Activated B cell treated with CpG ODN at 0.5 μM for 24 hours (primary cell): ENCODE measurements around the gene MROH8. TPM values are rescaled to one million over a fixed set of nuclear protein-coding genes. Genes with fewer than 3 reads are reported as not detected.

Experiments
- ATAC-seq: fragments of 200-7000 bp; cut with Tn5 transposase; one replicate; pipeline ENCODE4 v1.10.0; 2021; ENCODE audit warnings: low read depth, mild to moderate bottlenecking, moderate library complexity
- CTCF ChIA-PET: fragments of 350-600 bp; sonication (Branson Sonifier 250); formaldehyde crosslinking; loops from one replicate; lab custom pipeline; 2021; ENCODE audit warnings: antibody characterized with exemption; lab: Charles Lee
- POLR2A ChIA-PET: fragments of 350-600 bp; sonication (Branson Sonifier 250); formaldehyde crosslinking; loops from one replicate; lab custom pipeline; 2021; ENCODE audit warnings: antibody characterized with exemption; lab: Charles Lee
- DNase-seq: peaks from one replicate; pipeline ENCODE4 v3.0.0; 2022
- H3K27ac Mint-ChIP-seq: one replicate; pipeline ENCODE4 v1.8.0; 2020; ENCODE audit warnings: mixed read lengths
- H3K27me3 Mint-ChIP-seq: one replicate; pipeline ENCODE4 v1.8.0; 2021; ENCODE audit warnings: mixed read lengths
- H3K36me3 Mint-ChIP-seq: one replicate; pipeline ENCODE4 v1.8.0; 2021; ENCODE audit warnings: low read depth, mixed read lengths
- H3K4me1 Mint-ChIP-seq: one replicate; pipeline ENCODE4 v1.8.0; 2021; ENCODE audit warnings: mixed read lengths
- H3K4me3 Mint-ChIP-seq: one replicate; pipeline ENCODE4 v1.8.0; 2020; ENCODE audit warnings: mild to moderate bottlenecking, mixed read lengths
- H3K9me3 Mint-ChIP-seq: one replicate; pipeline ENCODE4 v1.8.0; 2020; ENCODE audit warnings: mixed read lengths
- intact Hi-C: fragments of 100-400 bp; cut with micrococcal nuclease; formaldehyde crosslinking; loops from one replicate; pipeline ENCODE4 v1.15.1; 2024
- total RNA-seq: library from RNA; stranded (reverse); gene quantifications from 2 replicates; pipeline ENCODE4 v1.2.3, GENCODE V29; 2022
- TF ChIP-seq, protein P1 (sequence below): fragments of 200-600 bp; IDR thresholded peaks from one replicate; pipeline ENCODE4 v1.8.0; 2022; ENCODE audit warnings: antibody characterized with exemption, mild to moderate bottlenecking

Gene MROH8
- total RNA-seq, 1 donor from 2014 or later: 5.9 TPM

DNA sequence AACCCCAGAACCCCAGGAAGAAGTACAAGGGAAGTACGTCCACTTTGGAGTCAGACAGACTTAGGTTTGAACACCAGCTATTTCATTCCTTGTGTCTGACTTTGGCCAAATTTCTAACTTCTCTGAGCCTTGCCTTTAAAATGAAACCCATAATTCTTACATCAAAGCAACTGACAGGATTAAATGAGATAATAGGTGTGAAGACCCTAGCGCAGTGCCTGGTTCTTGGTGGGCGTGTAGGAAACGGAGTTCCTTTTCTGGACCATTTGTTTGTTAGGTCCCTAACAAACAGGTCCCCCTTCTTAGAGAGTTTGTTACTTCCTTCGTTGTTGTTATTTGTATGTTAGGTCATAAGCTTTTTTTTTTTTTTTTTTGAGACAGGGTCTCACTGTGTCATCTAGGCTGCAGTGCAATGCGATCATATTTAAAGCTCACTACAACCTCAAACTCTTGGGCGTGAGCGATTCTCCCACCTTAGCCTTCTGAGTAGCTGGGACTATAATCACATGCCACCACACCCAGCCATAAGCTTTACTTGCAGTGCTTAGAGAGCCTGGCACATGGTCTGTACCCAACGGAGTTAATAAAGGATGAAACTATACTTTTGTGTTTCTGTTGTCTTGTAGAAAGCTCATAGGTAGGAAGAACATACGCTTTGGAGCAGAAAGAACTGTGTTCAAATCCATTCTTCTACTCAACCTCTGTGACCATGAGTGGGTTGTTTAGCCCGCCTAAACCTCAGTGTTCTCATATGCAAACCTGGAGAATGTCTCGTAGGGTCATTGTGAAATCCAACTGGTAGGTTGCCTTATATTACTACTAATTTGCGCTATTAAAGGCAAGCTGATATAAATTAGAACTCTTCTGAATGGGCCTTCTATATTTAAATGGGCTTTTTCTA lies 21.8 kb upstream of the MROH8 start:
- ChIA-PET CTCF (interaction anchor here (0.6 to 2.0 kb wide), 7 partner anchors 9 to 1021 kb away, joined by 3 to 16 read pairs (median 5); no protein-coding TSS in a partner anchor), POLR2A (interaction anchor here (0.6 kb wide), 1 partner anchor 139 kb away, joined by 4 read pairs; no protein-coding TSS in a partner anchor)
- no peak overlapping the region for H3K4me3 Mint-ChIP-seq
- intact Hi-C loops: loop anchor here (1.0 kb wide), 1 partner anchor 64 kb away; no protein-coding TSS in a partner anchor
- H3K36me3 Mint-ChIP-seq: peaks cover 83% of the 10 kb centered on the region
- ATAC-seq (no peak), DNase-seq (no peak)
- H3K4me1 Mint-ChIP-seq: no peaks in the 10 kb centered on the region
- H3K27me3 Mint-ChIP-seq: no peaks in the 10 kb centered on the region
- no peaks in the 10 kb centered on the region for H3K9me3 Mint-ChIP-seq
- H3K27ac Mint-ChIP-seq: no peak overlapping the region
- TF ChIP-seq, protein P1, sequence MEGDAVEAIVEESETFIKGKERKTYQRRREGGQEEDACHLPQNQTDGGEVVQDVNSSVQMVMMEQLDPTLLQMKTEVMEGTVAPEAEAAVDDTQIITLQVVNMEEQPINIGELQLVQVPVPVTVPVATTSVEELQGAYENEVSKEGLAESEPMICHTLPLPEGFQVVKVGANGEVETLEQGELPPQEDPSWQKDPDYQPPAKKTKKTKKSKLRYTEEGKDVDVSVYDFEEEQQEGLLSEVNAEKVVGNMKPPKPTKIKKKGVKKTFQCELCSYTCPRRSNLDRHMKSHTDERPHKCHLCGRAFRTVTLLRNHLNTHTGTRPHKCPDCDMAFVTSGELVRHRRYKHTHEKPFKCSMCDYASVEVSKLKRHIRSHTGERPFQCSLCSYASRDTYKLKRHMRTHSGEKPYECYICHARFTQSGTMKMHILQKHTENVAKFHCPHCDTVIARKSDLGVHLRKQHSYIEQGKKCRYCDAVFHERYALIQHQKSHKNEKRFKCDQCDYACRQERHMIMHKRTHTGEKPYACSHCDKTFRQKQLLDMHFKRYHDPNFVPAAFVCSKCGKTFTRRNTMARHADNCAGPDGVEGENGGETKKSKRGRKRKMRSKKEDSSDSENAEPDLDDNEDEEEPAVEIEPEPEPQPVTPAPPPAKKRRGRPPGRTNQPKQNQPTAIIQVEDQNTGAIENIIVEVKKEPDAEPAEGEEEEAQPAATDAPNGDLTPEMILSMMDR: no peak

DNA sequence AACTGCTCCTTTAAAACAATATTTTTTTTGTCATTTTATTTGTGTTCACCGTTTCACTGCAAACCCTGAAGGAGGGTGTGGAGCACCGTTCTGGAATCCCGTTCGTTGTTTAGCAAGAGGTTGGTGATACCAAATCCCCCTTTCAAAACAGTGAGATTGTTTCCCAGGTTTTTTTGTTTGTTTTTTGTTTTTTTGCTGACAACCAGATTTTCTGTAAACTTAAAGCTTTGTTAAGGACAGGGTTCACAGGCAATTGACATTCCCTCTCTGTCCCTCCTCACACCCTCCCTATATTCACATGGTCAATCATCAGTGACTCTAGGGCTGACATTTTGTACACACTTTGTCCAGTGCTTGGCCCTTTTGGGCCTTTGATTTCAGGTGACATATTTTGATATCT lies 21.0 kb upstream of the MROH8 start:
- intact Hi-C loops: no loop called here
- no peak overlapping the region for H3K4me3 Mint-ChIP-seq
- no peak for ATAC-seq

GRCh38 chr20:37198932-37199660 lies 19.7 kb upstream of the MROH8 start:
- H3K36me3 Mint-ChIP-seq: peaks cover 74% of the 10 kb centered on the region
- POLR2A ChIA-PET: no interaction called here
- TF ChIP-seq, protein P1: no peak
- peaks cover 15% of the 10 kb centered on the region for H3K4me1 Mint-ChIP-seq
- no peak for DNase-seq
- H3K27ac Mint-ChIP-seq: no peak overlapping the region
- CTCF ChIA-PET: interaction anchor here (0.6 to 1.4 kb wide), 4 partner anchors 9 to 334 kb away, joined by 3 to 4 read pairs (median 3); no protein-coding TSS in a partner anchor
- H3K27me3 Mint-ChIP-seq: no peaks in the 10 kb centered on the region
- no peak for ATAC-seq
- intact Hi-C loops: no loop called here
- no peak overlapping the region for H3K4me3 Mint-ChIP-seq
- H3K9me3 Mint-ChIP-seq: no peaks in the 10 kb centered on the region

More for the DNA sequence above, 21.0 kb upstream of the MROH8 start:
- TF ChIP-seq, protein P1: no peak
- POLR2A ChIA-PET: no interaction called here
- Mint-ChIP-seq H3K4me1 (peaks cover 4% of the 10 kb centered on the region), H3K9me3 (no peaks in the 10 kb centered on the region), H3K27ac (no peak overlapping the region), H3K36me3 (peaks cover 80% of the 10 kb centered on the region), H3K27me3 (no peaks in the 10 kb centered on the region)
- CTCF ChIA-PET: interaction anchor here (0.6 to 1.6 kb wide), 6 partner anchors 10 to 1022 kb away, joined by 3 to 16 read pairs (median 3); no protein-coding TSS in a partner anchor
- no peak for DNase-seq

DNA sequence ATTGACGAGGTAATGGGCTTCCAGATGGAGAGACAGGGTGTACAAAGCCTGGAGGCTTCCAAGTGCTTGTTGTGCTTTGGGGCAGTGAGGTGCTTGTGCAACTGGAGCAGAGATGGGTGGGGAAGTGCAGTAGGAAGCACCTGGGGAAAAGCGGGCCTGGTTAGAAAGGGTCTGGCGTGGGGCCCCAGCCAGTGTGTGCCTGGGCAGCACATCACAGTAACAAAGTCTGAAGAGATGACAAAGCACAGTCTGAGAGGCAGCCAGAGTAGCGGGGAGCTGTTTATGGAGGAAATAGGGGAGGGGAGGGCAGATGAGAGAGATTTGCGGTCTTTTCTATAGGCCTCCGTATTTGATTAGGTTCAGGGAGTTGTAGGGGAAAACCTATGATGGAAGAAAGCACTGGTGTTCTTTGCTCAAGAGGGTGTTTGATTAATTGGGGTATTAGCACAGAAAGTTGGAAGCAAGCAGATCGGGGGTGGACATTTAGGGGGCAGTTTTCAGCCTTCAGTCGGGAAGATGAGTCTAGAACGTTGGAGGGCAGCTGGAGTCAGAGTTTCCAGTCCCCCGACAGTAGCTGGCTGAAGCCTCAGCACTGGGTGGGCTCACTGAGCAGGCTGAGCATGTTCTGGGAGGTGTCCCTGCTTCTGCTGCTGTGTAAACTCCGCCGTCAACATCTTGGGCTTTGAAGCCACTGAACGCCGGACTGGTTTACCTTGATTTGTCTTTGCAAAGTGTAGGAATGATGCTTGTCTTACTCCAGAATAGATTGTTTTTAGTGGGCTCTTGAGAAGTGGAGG lies 15.5 kb upstream of the MROH8 start:
- POLR2A ChIA-PET: interaction anchor here (0.9 to 1.6 kb wide), 4 partner anchors 16 to 340 kb away, joined by 3 to 9 read pairs (median 7); partner anchors contain the start of genes BLCAP, MROH8 and RPN2
- H3K4me3 Mint-ChIP-seq: no peak overlapping the region
- no peak for ATAC-seq
- intact Hi-C loops: loop anchor here (1.0 to 5.0 kb wide), 5 partner anchors 16 to 797 kb away; partner anchors contain the start of genes MROH8 and RPN2
- no peaks in the 10 kb centered on the region for H3K27me3 Mint-ChIP-seq
- TF ChIP-seq, protein P1: no peak
- CTCF ChIA-PET: interaction anchor here (0.9 to 4.1 kb wide), 22 partner anchors 12 to 798 kb away, joined by 3 to 79 read pairs (median 5); partner anchors contain the start of genes BLCAP, RBL1 and RPN2
- H3K36me3 Mint-ChIP-seq: peaks cover 68% of the 10 kb centered on the region
- no peaks in the 10 kb centered on the region for H3K9me3 Mint-ChIP-seq
- peak overlapping the region; percentile 51 for H3K27ac Mint-ChIP-seq
- no peak for DNase-seq
- H3K4me1 Mint-ChIP-seq: peaks cover 43% of the 10 kb centered on the region
